Urothelium cell line (cell line): Measurements from ENCODE around the gene PLEKHG5.
"Not testable (repeated sequence)": the region's sequence is repeated elsewhere in the genome, so short reads cannot be mapped to it uniquely, and the experiment has no call there.

Experiments
- DNase-seq: peaks from one replicate; pipeline ENCODE4 v3.0.0; 2011; ENCODE audit warnings: low spot score, mixed read lengths
- FAIRE-seq: peaks from 2 replicates; lab custom pipeline; 2011; peaks lifted over from hg19 to GRCh38; lab: Jason Lieb, UNC

The PLEKHG5 gene

GRCh38 chr1:6466751-6467150, 24.7 kb downstream of the PLEKHG5 start:
- no peak for FAIRE-seq

GRCh38 chr1:6466023-6466422, 25.4 kb downstream of the PLEKHG5 start, which contains the start of gene TNFRSF25:
Gene TNFRSF25 (minus strand): TSS chr1:6466173. CDS start chr1:6466107, 66 bp downstream.
- DNase-seq (no peak), FAIRE-seq (no peak)

More at GRCh38 chr1:6466751-6467150, 24.7 kb downstream of the PLEKHG5 start:
- no peak for DNase-seq

GRCh38 chr1:6465461-6466005, 25.9 kb downstream of the PLEKHG5 start:
- DNase-seq (no peak), FAIRE-seq (no peak)

- no peak for FAIRE-seq
- DNase-seq, result no peak
These were observed 26.6 kb downstream of the PLEKHG5 start for GRCh38 chr1:6464915-6465314.

GRCh38 chr1:6464514-6464836, 27.0 kb downstream of the PLEKHG5 start:
- FAIRE-seq, result no peak

GRCh38 chr1:6463120-6463412, 28.4 kb downstream of the PLEKHG5 start:
- FAIRE-seq, result no peak
- no peak for DNase-seq

More at GRCh38 chr1:6464514-6464836, 27.0 kb downstream of the PLEKHG5 start:
- DNase-seq, result no peak

- DNase-seq (no peak), FAIRE-seq (no peak)
These were observed 28.9 kb downstream of the PLEKHG5 start for GRCh38 chr1:6462412-6463119.

GRCh38 chr1:6461538-6462411, 29.7 kb downstream of the PLEKHG5 start:
- DNase-seq (no peak), FAIRE-seq (no peak)

GRCh38 chr1:6461051-6461530, 30.4 kb downstream of the PLEKHG5 start:
- FAIRE-seq, result no peak
- DNase-seq, result no peak

- DNase-seq (no peak), FAIRE-seq (no peak)
These were observed 31.0 kb downstream of the PLEKHG5 start for GRCh38 chr1:6460301-6461050.

GRCh38 chr1:6459850-6460265, 31.6 kb downstream of the PLEKHG5 start:
- no peak for DNase-seq
- no peak for FAIRE-seq

GRCh38 chr1:6456800-6457466, 34.5 kb downstream of the PLEKHG5 start:
- no peak for DNase-seq
- no peak for FAIRE-seq

GRCh38 chr1:6455752-6456520, 35.5 kb downstream of the PLEKHG5 start:
- DNase-seq, FAIRE-seq: not testable (repeated sequence)

- FAIRE-seq, result no peak
These were observed 36.4 kb downstream of the PLEKHG5 start for GRCh38 chr1:6454856-6455751.

GRCh38 chr1:6453895-6454855, 37.3 kb downstream of the PLEKHG5 start:
- DNase-seq, FAIRE-seq: not testable (repeated sequence)

More at GRCh38 chr1:6454856-6455751, 36.4 kb downstream of the PLEKHG5 start:
- no peak for DNase-seq

- FAIRE-seq (no peak), DNase-seq (no peak)
These were observed 40.5 kb downstream of the PLEKHG5 start for GRCh38 chr1:6450943-6451373.

- not testable (repeated sequence) for FAIRE-seq, DNase-seq
These were observed 41.0 kb downstream of the PLEKHG5 start for GRCh38 chr1:6450486-6450885.
